GM19372 (cell line): ENCODE data around the gene ZNF280A.
"Not testable (repeated sequence)": the region's sequence is repeated elsewhere in the genome, so short reads cannot be mapped to it uniquely, and the experiment has no call there.

Source experiments
- ATAC-seq: cut with Tn5 transposase; IDR thresholded peaks from one replicate; pipeline ENCODE4 v1.9.1; 2021; ENCODE audit warnings: mild to moderate bottlenecking, low read depth, moderate library complexity; ENCODE audit not compliant: unreplicated experiment

Gene ZNF280A

DNA sequence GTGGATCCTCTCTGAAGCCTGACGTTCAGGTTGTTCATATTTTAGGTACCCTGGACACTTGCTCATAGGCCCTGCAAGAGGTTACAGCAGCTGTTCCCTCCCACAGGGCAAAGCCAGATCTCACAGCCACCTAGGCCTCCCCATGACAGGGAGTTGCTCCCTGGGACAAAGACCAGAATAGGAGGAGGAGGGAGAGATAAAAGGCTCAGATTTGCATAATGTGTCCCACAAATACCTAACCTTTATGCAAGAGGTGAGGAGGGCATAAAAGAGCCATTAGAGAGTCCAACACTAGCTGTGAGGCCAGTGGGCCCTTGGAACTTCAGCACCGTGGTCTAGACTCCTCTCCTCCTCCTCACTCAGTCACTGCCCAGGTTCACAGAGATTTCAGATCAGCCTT, 45.3 kb downstream of the ZNF280A start:
- no peak for ATAC-seq

DNA sequence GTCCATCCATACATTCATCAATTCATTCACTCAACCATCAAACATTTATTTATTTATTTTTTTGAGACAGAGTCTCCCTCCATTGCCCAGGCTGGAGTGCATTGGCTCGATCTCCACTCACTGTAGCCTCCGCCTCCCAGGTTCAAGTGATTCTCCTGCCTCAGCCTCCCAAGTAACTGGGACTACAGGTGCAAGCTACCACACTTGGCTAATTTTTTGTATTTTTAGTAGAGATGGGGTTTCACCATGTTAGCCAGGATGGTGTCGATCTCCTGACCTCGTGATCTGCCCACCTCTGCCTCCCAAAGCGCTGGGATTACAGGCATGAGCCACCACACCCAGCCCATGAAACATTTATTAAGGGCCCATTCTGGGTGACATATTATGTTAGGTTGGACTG, 49.0 kb downstream of the ZNF280A start:
- not testable (repeated sequence) for ATAC-seq

DNA sequence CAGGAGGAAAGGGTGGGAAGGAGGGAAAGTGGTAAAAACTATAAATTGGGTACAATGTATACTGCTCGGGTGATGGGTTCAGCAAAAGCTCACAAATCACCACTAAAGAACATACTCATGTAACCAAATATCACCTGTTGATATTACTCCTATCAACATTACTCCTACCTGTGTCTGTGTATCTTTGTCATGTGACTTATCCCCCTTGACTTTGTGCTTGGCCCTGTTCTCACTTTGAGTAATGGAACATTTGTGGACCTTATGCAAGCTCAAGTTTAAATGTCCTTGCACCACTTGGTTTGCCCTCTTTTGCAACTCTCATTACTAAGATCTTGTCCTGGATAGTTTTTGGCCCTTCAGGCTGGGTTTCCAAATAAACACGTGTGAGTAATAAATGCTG, 50.5 kb downstream of the ZNF280A start:
- ATAC-seq = no peak

DNA sequence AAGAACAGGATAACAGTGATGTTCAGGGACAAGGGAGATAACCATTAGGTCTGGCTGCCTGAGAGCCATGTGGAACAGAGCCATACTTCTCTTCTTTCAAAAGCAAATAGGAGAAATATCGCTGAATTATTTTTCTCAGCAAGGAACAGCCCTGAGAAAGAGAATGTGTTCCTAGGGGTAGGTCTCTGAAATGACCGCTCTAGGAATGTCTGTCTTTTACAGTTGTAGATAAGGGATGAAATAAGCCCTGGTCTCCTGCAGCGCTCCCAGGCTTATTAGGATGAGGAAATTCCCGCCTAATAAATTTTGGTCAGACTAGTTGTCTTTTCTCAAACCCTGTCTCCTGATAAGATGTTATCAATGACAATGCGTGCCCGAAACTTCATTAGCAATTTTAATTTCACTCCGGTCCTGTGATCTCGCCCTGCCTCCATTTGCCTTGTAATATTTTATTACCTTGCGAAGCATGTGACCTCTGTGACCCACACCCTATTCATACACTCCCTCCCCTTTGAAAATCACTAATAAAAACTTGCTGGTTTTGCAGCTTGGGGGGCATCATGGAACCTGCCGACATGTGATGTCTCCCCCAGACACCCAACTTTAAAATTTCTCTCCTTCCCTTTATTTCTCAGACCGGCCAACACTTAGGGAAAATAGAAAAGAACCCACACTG, 51.1 kb downstream of the ZNF280A start:
- ATAC-seq = not testable (repeated sequence)

DNA sequence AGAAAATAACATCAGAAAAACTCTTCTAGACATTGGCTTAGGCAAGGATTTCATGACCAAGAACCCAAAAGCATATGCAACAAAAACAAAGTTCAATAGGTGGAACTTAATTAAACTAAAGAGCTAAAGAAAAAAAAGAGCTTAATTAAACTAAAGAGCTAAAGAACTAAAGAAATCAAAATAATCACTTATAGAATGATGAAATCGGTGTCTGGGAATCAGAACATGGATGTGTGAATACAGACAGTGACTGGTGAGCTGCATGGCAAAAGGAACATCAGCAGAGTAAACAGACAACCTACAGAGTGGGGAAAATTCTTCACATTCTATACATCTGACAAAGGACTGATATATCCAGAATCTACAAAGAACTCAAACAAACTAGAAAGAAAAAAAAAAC, 53.0 kb downstream of the ZNF280A start:
- ATAC-seq = no peak

DNA sequence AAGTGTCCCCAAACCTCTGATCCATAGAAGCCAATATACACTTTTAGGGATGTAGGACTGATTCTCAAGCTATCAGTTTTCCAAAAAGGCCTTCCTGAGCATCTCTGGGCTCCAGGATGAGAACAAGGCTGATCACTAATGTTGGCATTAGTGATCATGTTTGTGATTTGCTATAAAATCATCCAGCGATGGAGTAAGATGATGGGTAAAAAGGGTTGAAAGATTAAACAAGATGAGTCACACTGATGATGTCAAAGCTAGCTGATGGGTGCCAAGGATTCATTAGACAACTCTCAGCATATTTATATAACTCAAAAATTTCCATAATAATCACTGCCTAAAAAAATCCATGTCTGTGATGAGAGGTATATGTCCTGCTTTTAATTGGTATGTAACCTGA, 54.3 kb downstream of the ZNF280A start:
- no peak for ATAC-seq

DNA sequence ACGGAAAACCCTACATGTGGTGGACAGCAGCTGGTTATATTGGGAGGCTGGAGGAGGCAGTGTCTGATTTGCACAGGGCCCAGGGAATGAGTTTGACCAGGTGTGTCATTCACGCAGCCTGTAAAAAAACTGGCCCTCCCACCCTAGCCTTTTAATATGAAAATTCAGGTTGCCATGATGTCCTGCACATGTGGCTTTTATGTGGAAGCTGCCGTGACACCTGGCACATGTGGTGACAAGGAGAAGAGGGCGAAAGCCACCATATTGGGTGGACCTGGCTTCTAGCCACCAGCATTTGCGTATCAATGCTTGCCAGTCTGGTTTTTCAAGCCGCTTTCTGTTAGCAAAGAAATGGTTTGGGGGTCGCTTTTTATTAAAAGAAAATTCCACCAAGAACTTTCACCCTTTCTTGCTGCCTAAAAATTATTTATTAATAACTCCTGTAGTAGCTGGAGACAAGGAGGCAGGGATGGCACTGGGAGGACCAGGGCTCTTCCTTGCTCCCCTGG, 54.9 kb downstream of the ZNF280A start:
- no peak for ATAC-seq

DNA sequence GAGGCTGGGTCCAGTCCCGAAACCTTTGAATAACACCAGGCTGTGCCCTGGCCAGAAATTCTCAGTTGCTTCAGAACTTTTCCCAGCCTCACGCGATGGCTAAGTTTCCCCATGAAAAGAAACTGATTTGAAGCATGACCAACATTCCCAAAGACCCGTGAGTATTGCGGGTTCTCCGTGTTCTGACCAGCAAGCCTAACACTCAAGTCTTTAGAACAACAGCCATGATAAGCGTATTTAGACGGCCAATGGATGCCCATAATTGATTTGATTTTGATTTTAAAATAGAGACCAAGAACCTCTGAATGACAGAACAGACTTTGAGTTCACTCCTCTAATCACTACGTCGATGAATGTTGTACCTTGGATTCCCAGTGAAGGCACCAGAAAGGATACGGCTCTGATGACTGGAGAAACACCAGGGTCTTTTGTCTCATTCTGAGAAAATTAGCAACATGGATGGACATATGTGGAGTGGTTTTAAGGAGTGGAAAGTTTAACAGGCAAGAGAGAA, 55.5 kb downstream of the ZNF280A start:
- no peak for ATAC-seq

DNA sequence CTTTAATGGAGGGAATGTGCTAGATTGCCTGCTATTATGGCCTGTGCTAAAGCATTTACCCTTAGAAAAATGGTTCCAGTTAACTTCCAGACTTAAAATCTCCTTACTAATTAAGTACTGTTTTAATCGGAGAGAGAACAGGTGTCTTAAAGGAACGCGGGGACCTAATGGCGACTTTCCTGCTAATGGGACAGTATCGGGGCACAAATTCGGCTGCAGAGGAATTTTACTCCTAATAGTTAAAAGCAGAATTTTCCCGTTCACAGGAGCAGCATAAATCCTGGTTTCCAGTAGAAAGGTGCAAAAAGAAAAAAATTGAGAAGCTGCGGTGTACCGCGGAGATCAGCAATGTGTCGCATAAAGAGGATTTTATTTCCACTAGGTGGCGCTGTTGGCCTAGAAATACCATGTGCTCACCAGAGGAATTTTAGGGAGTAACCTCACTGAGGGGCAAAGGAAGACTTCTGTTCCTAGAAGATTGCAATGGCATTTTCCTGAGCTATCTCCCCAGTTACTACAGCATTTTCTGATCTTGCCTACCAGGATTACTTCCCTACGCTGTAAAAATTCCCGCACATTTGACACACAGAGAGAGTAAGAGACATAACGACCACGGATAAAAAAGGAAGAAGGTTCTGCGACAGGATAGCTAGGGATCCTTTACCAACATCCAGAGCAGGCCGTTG, 56.1 kb downstream of the ZNF280A start:
- no peak for ATAC-seq
